ENCODE data around the gene FAM184A. TPM values are rescaled to one million over a fixed set of nuclear protein-coding genes. Genes with fewer than 3 reads are reported as not detected.

Gene FAM184A
- total and polyA plus RNA-seq, 10 of the 15 experiments (the other 5 are each of a cell fraction or from before 2014, with no cell fraction given) = 0.15 to 0.23 TPM; not detected in 8

- FAIRE-seq = no peak
- SMC1A ChIA-PET (ENCODE audit: uncharacterized antibody, unreplicated experiment) = no interaction called here
- 54% methylated on average over 2 of the region's 2 CpGs for WGBS (ENCODE audit: insufficient coverage, insufficient replicate concordance, low lambda C conversion rate, missing lambda C conversion rate)
These were observed 112.6 kb downstream of the FAM184A start for GRCh38 chr6:118965843-118966370.

GRCh38 chr6:118965371-118965770 lies 113.1 kb downstream of the FAM184A start:
- no peak for ATAC-seq
- H3K9ac ChIP-seq (ENCODE audit: control insufficient read depth, insufficient read depth, low read length) = no peak overlapping the region
- intact Hi-C loops (cut with micrococcal nuclease; ENCODE audit: unreplicated experiment) (no loop called here), in situ Hi-C loops (cut with MboI) (loop anchor here (25.0 kb wide), 1 partner anchor 147 kb away; no protein-coding TSS in a partner anchor)
- no peaks in the 10 kb centered on the region for H3K27me3 ChIP-seq (replicated peaks in 1 of 2; ENCODE audit: control insufficient read depth in 2 of 2, insufficient read depth in 2 of 2, low read length in 1 of 2)
- H3K4me3 ChIP-seq = no peak overlapping the region
- ChIA-PET RAD21 (ENCODE audit: unreplicated experiment) (interaction anchor here (1.3 kb wide), 1 partner anchor 145 kb away, joined by 5 read pairs; no protein-coding TSS in a partner anchor), SMC1A (ENCODE audit: uncharacterized antibody, unreplicated experiment) (no interaction called here), CTCF (interaction anchor here (1.4 kb wide), 1 partner anchor 145 kb away, joined by 4 read pairs; no protein-coding TSS in a partner anchor), POLR2A (no interaction called here)
- H3K4me1 ChIP-seq (ENCODE audit: control insufficient read depth, insufficient read depth, low read length) = no peaks in the 10 kb centered on the region
- no peak for DNase-seq (ENCODE audit: low read depth, low spot score)
- 89% methylated on average over 3 of the region's 3 CpGs for WGBS (ENCODE audit: insufficient coverage, insufficient replicate concordance, low lambda C conversion rate, missing lambda C conversion rate)
- H3K27ac ChIP-seq (ENCODE audit: control insufficient read depth, insufficient read depth) = no peak overlapping the region
- no peaks in the 10 kb centered on the region for H3K79me2 ChIP-seq (ENCODE audit: control insufficient read depth, insufficient read depth, low read length)
- TF ChIP-seq CHD1 (IDR thresholded peaks at IDR 0.05; ENCODE audit: low read depth, low read length) = no peak
- no peak for TF ChIP-seq JUND (IDR thresholded peaks at IDR 0.05; ENCODE audit: low read depth, low read length)
- TF ChIP-seq ZNF24 (IDR thresholded peaks at IDR 0.05) = no peak
- no peak overlapping the region for H3K4me2 ChIP-seq (ENCODE audit: control insufficient read depth, insufficient read depth)
- no TSS peak for BruUV-seq (replicated peaks)
- H3K36me3 ChIP-seq (ENCODE audit: control insufficient read depth in 2 of 2, insufficient read depth in 2 of 2, low read length in 1 of 2) = no peaks in the 10 kb centered on the region
- no peaks in the 10 kb centered on the region for H3K9me3 ChIP-seq (replicated peaks; ENCODE audit: control insufficient read depth, insufficient read depth, low read length)
- no peak overlapping the region for H2AFZ ChIP-seq (ENCODE audit: control insufficient read depth, low read depth, low read length)
- no peaks in the 10 kb centered on the region for H4K20me1 ChIP-seq (ENCODE audit: control insufficient read depth, insufficient read depth)
- FAIRE-seq = no peak

More at GRCh38 chr6:118965843-118966370, 112.6 kb downstream of the FAM184A start:
- no peak for DNase-seq (ENCODE audit: low read depth, low spot score)
- no peaks in the 10 kb centered on the region for H3K36me3 ChIP-seq (ENCODE audit: control insufficient read depth in 2 of 2, insufficient read depth in 2 of 2, low read length in 1 of 2)
- intact Hi-C loops (cut with micrococcal nuclease; ENCODE audit: unreplicated experiment) = no loop called here
- no peak overlapping the region for H3K4me3 ChIP-seq
- H3K4me1 ChIP-seq (ENCODE audit: control insufficient read depth, insufficient read depth, low read length) = no peaks in the 10 kb centered on the region
- no peak overlapping the region for H3K27ac ChIP-seq (ENCODE audit: control insufficient read depth, insufficient read depth)
- H3K9ac ChIP-seq (ENCODE audit: control insufficient read depth, insufficient read depth, low read length) = no peak overlapping the region
- ATAC-seq = no peak
- no TSS peak for BruUV-seq (replicated peaks)
- no peak overlapping the region for H3K4me2 ChIP-seq (ENCODE audit: control insufficient read depth, insufficient read depth)
- TF ChIP-seq ZNF217 (IDR thresholded peaks at IDR 0.05) (no peak), RAD51 (IDR thresholded peaks at IDR 0.05) (no peak)
- ChIA-PET RAD21 (ENCODE audit: unreplicated experiment) (no interaction called here), POLR2A (no interaction called here), CTCF (interaction anchor here (1.4 kb wide), 1 partner anchor 144 kb away, joined by 4 read pairs; no protein-coding TSS in a partner anchor)
- no peaks in the 10 kb centered on the region for H3K79me2 ChIP-seq (ENCODE audit: control insufficient read depth, insufficient read depth, low read length)
- no peaks in the 10 kb centered on the region for H4K20me1 ChIP-seq (ENCODE audit: control insufficient read depth, insufficient read depth)
- no peaks in the 10 kb centered on the region for H3K9me3 ChIP-seq (replicated peaks; ENCODE audit: control insufficient read depth, insufficient read depth, low read length)
- in situ Hi-C loops (cut with MboI) = loop anchor here (25.0 kb wide), 1 partner anchor 146 kb away; no protein-coding TSS in a partner anchor
- H3K27me3 ChIP-seq (replicated peaks in 1 of 2; ENCODE audit: control insufficient read depth in 2 of 2, insufficient read depth in 2 of 2, low read length in 1 of 2) = no peaks in the 10 kb centered on the region
- H2AFZ ChIP-seq (ENCODE audit: control insufficient read depth, low read depth, low read length) = no peak overlapping the region

All from GM12878 (cell line).